ENCODE measurements around the gene LINGO1.

LINGO1 gene

DNA sequence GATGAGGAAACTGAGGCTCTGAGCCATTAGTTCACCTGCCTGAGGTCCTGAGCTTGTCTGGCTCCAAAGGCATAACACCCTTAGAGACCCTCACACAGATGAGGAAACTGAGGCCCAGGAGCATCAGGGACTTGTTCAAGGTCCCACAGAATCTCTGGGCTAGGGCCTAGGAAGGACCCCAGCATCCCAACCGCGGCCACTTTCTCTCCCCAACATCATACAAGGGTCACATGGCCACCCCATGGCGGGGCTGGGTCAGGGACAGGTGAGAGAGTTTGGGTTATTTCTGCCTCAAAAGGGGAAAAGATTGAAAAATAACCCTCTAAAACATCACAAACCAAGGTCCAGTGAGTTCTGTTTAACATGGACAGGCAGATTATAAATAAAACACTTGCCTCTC lies 6.7 kb downstream of the LINGO1 start:
- TF ChIP-seq JUND (IDR thresholded peaks at IDR 0.05; ENCODE audit: low read depth) = no peak
- in situ Hi-C loops (cut with HindIII; ENCODE audit: low pct_unique_long_range_greater_than_20kb, low sequenced_read_pairs) = no loop called here
- no peak for DNase-seq (ENCODE audit: low read depth in 1 of 2, low spot score in 1 of 2)

DNA sequence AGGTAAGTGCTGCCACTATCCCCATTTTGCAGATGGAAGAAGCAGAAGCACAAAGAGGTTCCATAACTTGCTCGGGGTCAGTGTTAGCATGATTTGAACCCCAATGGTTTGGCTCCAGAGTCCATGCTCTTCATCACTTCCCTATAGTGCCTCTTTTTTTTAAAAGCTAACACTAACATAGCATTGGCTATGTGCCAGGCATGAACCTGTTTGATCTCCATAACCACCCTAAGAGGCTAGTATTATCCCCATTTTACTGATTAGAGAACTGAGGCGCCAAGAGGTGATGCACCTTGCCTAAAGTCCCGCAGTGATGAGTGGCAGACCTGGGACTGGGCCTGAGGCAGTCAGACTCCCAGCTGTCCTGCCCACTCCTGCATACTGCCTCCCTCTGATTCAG lies 7.3 kb downstream of the LINGO1 start:
- in situ Hi-C loops (cut with HindIII; ENCODE audit: low pct_unique_long_range_greater_than_20kb, low sequenced_read_pairs) = no loop called here
- DNase-seq (ENCODE audit: low read depth in 1 of 2, low spot score in 1 of 2) = no peak
- TF ChIP-seq JUND (IDR thresholded peaks at IDR 0.05; ENCODE audit: low read depth) = no peak

DNA sequence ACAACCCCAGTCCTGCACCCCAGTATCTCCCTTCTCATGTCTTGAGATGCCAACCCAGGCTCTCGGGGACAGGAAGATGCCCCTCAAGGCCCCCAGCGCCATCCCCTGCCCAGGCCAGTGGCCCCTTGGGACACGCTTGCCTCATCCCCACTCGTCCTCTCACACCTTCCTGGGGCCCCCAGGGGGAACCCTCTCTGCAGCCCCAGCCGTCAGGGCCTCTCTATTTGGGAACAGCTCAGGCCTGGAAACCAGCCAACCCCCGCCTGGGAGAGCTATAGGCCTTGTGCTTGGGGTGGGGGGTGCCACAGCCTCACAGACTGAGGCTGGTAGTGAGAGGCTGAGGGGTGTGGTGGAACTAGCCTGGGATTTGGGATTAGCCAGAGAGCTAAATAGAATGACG lies 7.8 kb downstream of the LINGO1 start:
- in situ Hi-C loops (cut with HindIII; ENCODE audit: low pct_unique_long_range_greater_than_20kb, low sequenced_read_pairs) = no loop called here
- DNase-seq (ENCODE audit: low read depth in 1 of 2, low spot score in 1 of 2) = no peak
- TF ChIP-seq JUND (IDR thresholded peaks at IDR 0.05; ENCODE audit: low read depth) = no peak

- TF ChIP-seq JUND (IDR thresholded peaks at IDR 0.05; ENCODE audit: low read depth) = no peak
- in situ Hi-C loops (cut with HindIII; ENCODE audit: low pct_unique_long_range_greater_than_20kb, low sequenced_read_pairs) = no loop called here
- DNase-seq (ENCODE audit: low read depth in 1 of 2, low spot score in 1 of 2) = no peak
Observed at GRCh38 chr15:77623755-77624524, 8.8 kb downstream of the LINGO1 start.

DNA sequence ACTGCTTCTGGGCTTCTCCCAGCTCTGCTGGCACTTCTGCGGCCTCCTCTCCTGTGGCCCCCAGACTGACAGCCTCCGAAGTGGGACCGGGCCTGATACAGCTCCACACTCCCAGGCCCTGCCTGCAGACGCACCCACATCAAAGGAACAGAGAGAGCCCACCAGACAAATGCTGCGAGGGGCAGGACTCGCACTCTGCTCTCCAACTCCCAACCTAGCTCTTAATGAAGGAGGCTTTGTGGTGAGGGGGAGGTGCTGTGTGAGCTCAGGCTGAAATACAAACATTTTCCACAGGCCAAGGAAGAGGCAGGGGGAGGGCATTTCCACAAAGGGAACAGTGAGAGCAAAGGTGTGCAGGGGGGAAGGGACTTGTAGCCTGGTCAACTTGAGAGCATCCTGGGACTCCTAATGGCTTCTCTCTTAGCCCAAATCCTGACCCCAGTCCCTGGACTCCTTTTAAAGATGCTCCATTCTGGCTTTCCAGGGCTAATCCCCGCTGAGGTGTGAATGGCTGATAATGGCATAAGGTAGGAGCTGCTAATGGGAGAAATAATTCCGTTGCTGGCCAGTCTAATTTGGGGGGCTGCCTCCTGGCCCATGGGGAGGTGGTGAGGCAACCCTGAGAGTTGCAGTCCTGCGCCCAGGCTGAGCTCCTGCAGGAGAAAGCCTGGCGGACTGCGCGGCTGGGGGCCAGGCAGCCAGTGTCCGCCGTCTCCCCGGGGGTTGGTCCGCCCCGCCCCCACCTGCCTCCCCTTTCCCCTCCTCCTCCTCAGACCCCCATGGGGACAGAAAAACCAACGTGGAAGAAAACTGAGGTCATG lies 9.6 kb downstream of the LINGO1 start:
- peak in 1 of 2 experiments; percentile 43 for DNase-seq (ENCODE audit: low read depth in 1 of 2, low spot score in 1 of 2)
- in situ Hi-C loops (cut with HindIII; ENCODE audit: low pct_unique_long_range_greater_than_20kb, low sequenced_read_pairs) = no loop called here
- no peak for TF ChIP-seq JUND (IDR thresholded peaks at IDR 0.05; ENCODE audit: low read depth)

- no peak for DNase-seq (ENCODE audit: low read depth in 1 of 2, low spot score in 1 of 2)
- in situ Hi-C loops (cut with HindIII; ENCODE audit: low pct_unique_long_range_greater_than_20kb, low sequenced_read_pairs) = no loop called here
- no peak for TF ChIP-seq JUND (IDR thresholded peaks at IDR 0.05; ENCODE audit: low read depth)
Observed at GRCh38 chr15:77622209-77622933, 10.3 kb downstream of the LINGO1 start.

- in situ Hi-C loops (cut with HindIII; ENCODE audit: low pct_unique_long_range_greater_than_20kb, low sequenced_read_pairs) = no loop called here
- no peak for TF ChIP-seq JUND (IDR thresholded peaks at IDR 0.05; ENCODE audit: low read depth)
Observed at GRCh38 chr15:77621847-77622208, 10.9 kb downstream of the LINGO1 start.

GRCh38 chr15:77620960-77621647 lies 11.6 kb downstream of the LINGO1 start:
- no peak for TF ChIP-seq JUND (IDR thresholded peaks at IDR 0.05; ENCODE audit: low read depth)
- DNase-seq (ENCODE audit: low read depth in 1 of 2, low spot score in 1 of 2) = no peak
- in situ Hi-C loops (cut with HindIII; ENCODE audit: low pct_unique_long_range_greater_than_20kb, low sequenced_read_pairs) = no loop called here

More at GRCh38 chr15:77621847-77622208, 10.9 kb downstream of the LINGO1 start:
- no peak for DNase-seq (ENCODE audit: low read depth in 1 of 2, low spot score in 1 of 2)

DNA sequence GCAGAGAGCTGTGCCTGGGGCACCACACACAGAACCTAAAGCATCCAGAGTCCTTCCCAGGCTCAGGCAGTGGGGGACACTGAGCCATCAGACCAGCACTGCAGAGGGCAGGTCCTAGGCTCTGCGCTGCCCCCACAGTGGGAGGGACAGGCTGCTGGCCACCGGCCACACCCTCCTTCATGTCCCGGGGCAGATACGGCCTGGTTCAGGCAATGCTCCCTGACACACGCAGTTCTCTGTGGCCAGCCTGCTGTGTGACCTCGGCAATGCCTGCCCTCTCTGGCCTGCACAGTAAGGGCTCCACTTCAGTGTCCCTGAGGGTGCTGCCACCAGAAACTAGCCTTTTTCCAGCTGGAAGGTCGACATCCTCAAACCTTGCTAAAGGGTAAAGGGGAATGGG lies 12.4 kb downstream of the LINGO1 start:
- no peak for TF ChIP-seq JUND (IDR thresholded peaks at IDR 0.05; ENCODE audit: low read depth)
- in situ Hi-C loops (cut with HindIII; ENCODE audit: low pct_unique_long_range_greater_than_20kb, low sequenced_read_pairs) = no loop called here
- no peak for DNase-seq (ENCODE audit: low read depth in 1 of 2, low spot score in 1 of 2)

DNA sequence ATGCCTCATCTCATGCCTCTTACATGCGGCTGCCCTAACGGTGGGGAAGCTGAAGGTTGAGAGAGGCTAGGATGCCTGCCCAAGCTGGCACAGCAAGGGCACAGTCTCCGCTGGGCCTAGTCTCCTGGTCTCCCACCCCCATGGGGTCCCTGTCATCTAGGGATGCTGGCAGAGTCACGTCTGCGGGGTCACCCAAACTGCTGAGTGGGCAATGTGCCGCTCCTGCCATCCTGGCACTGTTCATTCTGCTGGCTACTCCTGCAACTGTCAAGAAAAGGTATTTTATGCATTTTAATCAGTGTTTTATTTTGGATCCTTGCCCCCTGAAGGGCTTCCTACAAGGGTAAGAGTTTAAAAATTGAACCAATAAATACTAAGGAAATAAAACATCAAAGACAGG lies 12.8 kb downstream of the LINGO1 start:
- TF ChIP-seq JUND (IDR thresholded peaks at IDR 0.05; ENCODE audit: low read depth) = no peak
- no peak for DNase-seq (ENCODE audit: low read depth in 1 of 2, low spot score in 1 of 2)
- in situ Hi-C loops (cut with HindIII; ENCODE audit: low pct_unique_long_range_greater_than_20kb, low sequenced_read_pairs) = no loop called here

DNA sequence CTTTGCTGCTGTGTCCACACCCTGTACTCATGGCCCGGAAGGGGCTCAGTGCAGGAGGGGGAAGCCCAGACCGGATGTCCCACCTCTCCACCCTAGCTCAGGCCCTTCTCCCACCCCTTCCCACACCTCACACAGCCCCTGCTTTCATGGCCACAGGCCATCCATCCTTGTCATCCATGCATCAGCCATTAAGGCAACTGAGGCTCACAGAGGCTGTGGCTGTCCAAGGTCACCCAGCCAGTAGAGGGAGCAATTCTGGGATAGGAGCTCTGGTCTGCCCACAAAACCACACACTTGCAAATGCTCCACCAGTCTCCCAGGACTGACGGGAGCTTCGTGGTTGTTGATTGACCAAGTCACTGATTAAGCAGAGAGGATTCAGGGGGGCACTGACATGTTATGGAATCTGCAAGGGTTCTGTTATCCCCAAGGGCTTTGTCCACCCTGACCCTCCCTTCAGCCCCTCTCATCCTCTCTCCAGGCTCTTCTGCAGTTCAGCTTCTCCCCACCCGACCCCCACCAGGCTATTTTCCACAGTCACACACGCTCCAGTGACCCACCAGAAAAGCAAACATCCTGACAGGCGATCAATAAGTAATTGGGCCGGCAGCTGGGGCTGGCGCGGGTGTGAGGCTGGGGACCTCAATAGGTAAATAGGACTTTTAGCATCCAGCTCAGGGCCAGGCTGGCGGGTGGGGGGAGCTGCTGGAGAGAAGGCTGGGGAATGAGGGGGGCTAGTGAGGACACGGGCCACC lies 15.1 kb downstream of the LINGO1 start:
- TF ChIP-seq JUND (IDR thresholded peaks at IDR 0.05; ENCODE audit: low read depth) = no peak
- peak; percentile 56 to 70 for DNase-seq (ENCODE audit: low read depth in 1 of 2, low spot score in 1 of 2)
- in situ Hi-C loops (cut with HindIII; ENCODE audit: low pct_unique_long_range_greater_than_20kb, low sequenced_read_pairs) = no loop called here

DNA sequence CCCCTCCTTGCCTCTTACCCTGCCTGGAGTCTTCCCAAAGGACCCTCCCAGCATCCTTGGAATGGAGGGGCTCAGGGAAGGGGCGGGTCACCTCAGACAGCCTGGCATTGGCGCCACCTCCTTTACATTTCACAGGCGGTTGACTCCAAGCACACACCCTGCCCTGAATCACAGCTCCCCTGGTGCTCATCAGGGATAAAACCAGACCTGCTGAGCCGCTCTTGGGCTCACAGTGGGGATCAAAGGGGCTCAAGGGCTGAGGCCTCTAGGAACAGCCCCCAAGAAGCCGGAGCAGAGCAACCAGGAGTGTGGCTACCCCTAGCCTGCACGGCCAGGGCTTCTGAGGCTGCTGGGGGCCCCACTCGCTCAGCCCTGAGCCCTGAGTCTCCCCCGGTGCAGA lies 16.6 kb downstream of the LINGO1 start:
- DNase-seq (ENCODE audit: low read depth in 1 of 2, low spot score in 1 of 2) = no peak
- in situ Hi-C loops (cut with HindIII; ENCODE audit: low pct_unique_long_range_greater_than_20kb, low sequenced_read_pairs) = no loop called here
- no peak for TF ChIP-seq JUND (IDR thresholded peaks at IDR 0.05; ENCODE audit: low read depth)
